GM23338 (cell line): ENCODE measurements around the gene PAX4. TPM values are rescaled to one million over a fixed set of nuclear protein-coding genes. Genes with fewer than 3 reads are reported as not detected.
A peak's percentile ranks its signal among the peaks of the same experiment; 100 is the strongest.

Experiments
- ATAC-seq: fragments of 200-7000 bp; cut with Tn5 transposase; 3 replicates; pipeline ENCODE4 v1.9.1; 2020
- DNase-seq: peaks from one replicate; pipeline ENCODE4 v3.0.0-alpha.2; 2015; ENCODE audit warnings: low spot score
- H2AFZ ChIP-seq: fragments of 200-600 bp; sonication (generic); 2 replicates; pipeline ENCODE4 v1.8.0; 2016; ENCODE audit warnings: antibody characterized with exemption, mild to moderate bottlenecking, moderate library complexity
- H3F3A ChIP-seq: fragments of 200-600 bp; sonication (generic); replicated peaks from 2 replicates; pipeline ENCODE4 v1.8.0; 2017; ENCODE audit warnings: antibody characterized with exemption, mixed run types, low read depth
- H3K27ac ChIP-seq: fragments of 200-600 bp; sonication (generic); 2 replicates; pipeline ENCODE4 v1.6.1; 2016; ENCODE audit warnings: low read depth
- H3K27me3 ChIP-seq: fragments of 200-600 bp; sonication (generic); 2 replicates; pipeline ENCODE4 v1.8.0; 2016; ENCODE audit warnings: mild to moderate bottlenecking, mixed run types, moderate library complexity; ENCODE audit not compliant: insufficient read depth
- H3K36me3 ChIP-seq: fragments of 200-600 bp; sonication (generic); 2 replicates; pipeline ENCODE4 v1.8.0; 2016; ENCODE audit warnings: mild to moderate bottlenecking; ENCODE audit not compliant: insufficient read depth
- H3K4me1 ChIP-seq: fragments of 200-600 bp; sonication (generic); 2 replicates; pipeline ENCODE4 v1.8.0; 2016; ENCODE audit warnings: mild to moderate bottlenecking, moderate library complexity; ENCODE audit not compliant: insufficient read depth
- H3K4me2 ChIP-seq: fragments of 200-600 bp; sonication (generic); 2 replicates; pipeline ENCODE4 v1.7.1; 2017; ENCODE audit warnings: mixed run types
- H3K4me3 ChIP-seq: fragments of 200-600 bp; sonication (generic); 2 replicates; pipeline ENCODE4 v1.6.1; 2016; ENCODE audit warnings: mixed run types
- H3K79me2 ChIP-seq: fragments of 200-600 bp; sonication (generic); replicated peaks from 2 replicates; pipeline ENCODE4 v1.8.0; 2017; ENCODE audit warnings: mild to moderate bottlenecking; ENCODE audit not compliant: insufficient read depth
- H3K9me2 ChIP-seq: fragments of 200-600 bp; sonication (generic); 2 replicates; pipeline ENCODE4 v1.8.0; 2017; ENCODE audit not compliant: insufficient read depth
- H4K20me1 ChIP-seq: fragments of 200-600 bp; sonication (generic); replicated peaks from 2 replicates; pipeline ENCODE4 v1.8.0; 2017; ENCODE audit warnings: mild to moderate bottlenecking; ENCODE audit not compliant: insufficient read depth
- H3K27ac Mint-ChIP-seq: 2 replicates; pipeline ENCODE4 v1.8.0; 2020; ENCODE audit warnings: inconsistent platforms, mild to moderate bottlenecking, moderate library complexity, mixed read lengths
- H3K27me3 Mint-ChIP-seq: 3 replicates; pipeline ENCODE4 v1.8.0; 2022; ENCODE audit warnings: low read depth, mild to moderate bottlenecking, moderate library complexity, mixed read lengths, inconsistent platforms; ENCODE audit not compliant: insufficient read depth, poor library complexity
- H3K36me3 Mint-ChIP-seq: 3 replicates; pipeline ENCODE4 v1.8.0; 2021; ENCODE audit warnings: low read depth, mild to moderate bottlenecking, inconsistent platforms, moderate library complexity, mixed read lengths
- H3K4me1 Mint-ChIP-seq: 3 replicates; pipeline ENCODE4 v1.8.0; 2020; ENCODE audit warnings: mild to moderate bottlenecking, inconsistent platforms, mixed read lengths
- H3K4me3 Mint-ChIP-seq: 3 replicates; pipeline ENCODE4 v1.8.0; 2021; ENCODE audit warnings: moderate library complexity, mild to moderate bottlenecking, inconsistent platforms, mixed read lengths
- H3K9me3 Mint-ChIP-seq: 3 replicates; pipeline ENCODE4 v1.8.0; 2020; ENCODE audit warnings: moderate library complexity, mild to moderate bottlenecking, inconsistent platforms, mixed read lengths
- CREB1 ChIP-seq: fragments of 250-450 bp; sonication (Bioruptor Pico); IDR thresholded peaks from 2 replicates; pipeline ENCODE4 v1.5.0; 2020; ENCODE audit warnings: low read depth, mild to moderate bottlenecking, moderate library complexity
- EZH2 ChIP-seq: fragments of 200-600 bp; sonication (generic); IDR thresholded peaks from one replicate; pipeline ENCODE4 v1.8.0; 2017; ENCODE audit warnings: antibody characterized with exemption, mild to moderate bottlenecking, low read depth; ENCODE audit not compliant: unreplicated experiment
- EZH2phosphoT487 ChIP-seq: fragments of 200-600 bp; sonication (generic); IDR thresholded peaks from one replicate; pipeline ENCODE4 v1.8.1; 2018; ENCODE audit warnings: antibody characterized with exemption; ENCODE audit not compliant: unreplicated experiment
- JUNB ChIP-seq: IDR thresholded peaks from one replicate; pipeline ENCODE4 v1.6.1; 2016; ENCODE audit warnings: antibody characterized with exemption; ENCODE audit not compliant: unreplicated experiment
- POLR2AphosphoS5 ChIP-seq: IDR thresholded peaks from 2 replicates; pipeline ENCODE4 v1.6.1; 2016; ENCODE audit warnings: antibody characterized with exemption, low read depth
- ZNF114 ChIP-seq: fragments of 250-450 bp; sonication (Bioruptor Pico); IDR thresholded peaks from 2 replicates; pipeline ENCODE4 v1.5.0; 2020; ENCODE audit warnings: mild to moderate bottlenecking, moderate library complexity
- ZNF331 ChIP-seq: fragments of 250-450 bp; sonication (Bioruptor Pico); IDR thresholded peaks from 2 replicates; pipeline ENCODE4 v1.5.0; 2020; ENCODE audit warnings: low read depth, mild to moderate bottlenecking, moderate library complexity
- polyA plus RNA-seq: library from polyadenylated mRNA; unstranded; fragments of >200 nt; fragmentation: Nextera tagmentation; extraction: Ambion mirVana; gene quantifications from 2 replicates; pipeline ENCODE4 v1.2.1, GENCODE V29; 2016
- total RNA-seq: library from RNA; depleted of rRNA; stranded (reverse); fragments of >200 nt; shearing (Covaris generic); gene quantifications from 2 replicates; pipeline ENCODE4 v1.2.3, GENCODE V29; 2014
- TF ChIP-seq, protein P1 (sequence below): IDR thresholded peaks from 2 replicates; pipeline ENCODE4 v1.6.1; 2016; ENCODE audit warnings: antibody characterized with exemption
- TF ChIP-seq, protein P2 (sequence below): IDR thresholded peaks from one replicate; pipeline ENCODE4 v1.6.1; 2018; ENCODE audit warnings: antibody characterized with exemption; ENCODE audit not compliant: unreplicated experiment
- TF ChIP-seq, protein P3 (sequence below), 2 experiments: fragments of 200-600 bp in 1 of 2; sonication (generic) in 1 of 2; conservative IDR thresholded peaks; 2 replicates each; pipeline versions ENCODE4 v1.5.1 to v1.6.1; 2016 to 2017; ENCODE audit warnings: antibody characterized with exemption in 2 of 2, low read depth in 2 of 2, mild to moderate bottlenecking in 2 of 2, moderate library complexity in 1 of 2

The PAX4 gene
- total and polyA plus RNA-seq, 2 experiments from 2014 or later = not detected

DNA sequence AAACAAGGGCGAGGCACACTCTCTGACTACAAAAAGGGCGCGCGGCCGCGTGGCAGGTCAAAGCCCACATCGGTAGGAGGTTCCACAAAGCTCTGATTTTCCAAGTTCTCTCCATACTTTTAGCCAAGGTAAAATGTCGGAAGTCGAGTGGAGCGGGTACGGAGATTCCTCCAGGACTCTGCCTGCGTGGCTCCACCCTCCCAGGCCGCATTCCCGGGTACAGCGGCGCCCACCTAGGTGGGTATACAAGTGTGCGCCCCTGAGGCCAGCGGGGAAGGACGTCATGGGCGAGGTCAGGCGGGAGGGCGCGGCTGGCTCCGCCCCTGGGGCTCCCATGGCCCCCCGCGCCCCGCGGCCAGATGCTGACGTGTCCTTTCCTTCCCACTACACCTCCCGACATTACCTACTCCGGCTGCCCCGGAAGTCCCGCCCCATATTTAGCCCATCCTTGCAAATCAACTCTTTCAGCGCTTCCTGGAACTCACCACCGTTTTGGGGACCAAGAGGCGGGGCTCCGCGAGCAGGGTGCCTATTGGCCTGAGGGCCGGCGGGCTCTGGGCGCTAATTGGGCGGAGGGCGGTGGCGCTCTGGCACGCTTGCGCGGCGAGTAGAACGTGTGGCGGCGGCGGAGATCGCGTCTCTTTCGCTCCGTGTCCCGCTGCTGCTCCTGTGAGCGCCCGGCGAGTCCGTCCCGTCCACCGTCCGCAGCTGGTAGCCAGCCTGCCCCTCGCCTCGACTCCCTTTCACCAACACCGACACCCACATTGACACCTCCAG lies 33.8 kb upstream of the PAX4 start, which contains the start of gene SND1:
SND1 (plus strand) TSS at position 639 of the 777 bp plus-strand sequence. CDS start 180 bp downstream, outside the sequence.
- Mint-ChIP-seq H3K4me1 (peaks cover 34% of the 10 kb centered on the region), H3K4me3 (no peak within 1 kb of the TSS; the same call in 1 of the 3 replicates), H3K27me3 (peaks cover 4% of the 10 kb centered on the region), H3K9me3 (no peaks in the 10 kb centered on the region; the same call in 2 of the 3 replicates), H3K27ac (peak within 1 kb of the TSS; percentile 99), H3K36me3 (peaks cover 12% of the 10 kb centered on the region)
- Histone ChIP-seq H3K4me3 (peak within 1 kb of the TSS; percentile 88), H3K79me2 (peaks cover 47% of the 10 kb centered on the region), H2AFZ (peak within 1 kb of the TSS; percentile 50), H3F3A (no peaks in the 10 kb centered on the region), H3K9me2 (no peaks in the 10 kb centered on the region), H3K4me2 (peak within 1 kb of the TSS; percentile 85), H3K36me3 (no peaks in the 10 kb centered on the region), H3K4me1 (peaks cover 41% of the 10 kb centered on the region), H3K27me3 (no peaks in the 10 kb centered on the region), H3K27ac (peak within 1 kb of the TSS; percentile 96), H4K20me1 (peaks cover 41% of the 10 kb centered on the region)
- DNase-seq (peak; percentile 99), ATAC-seq (peak; percentile 94)
- TF ChIP-seq CREB1 (CRISPR knock-in tag) (peak; percentile 88), POLR2AphosphoS5 (peak; percentile 83), JUNB (no peak)
- TF ChIP-seq, protein P1, sequence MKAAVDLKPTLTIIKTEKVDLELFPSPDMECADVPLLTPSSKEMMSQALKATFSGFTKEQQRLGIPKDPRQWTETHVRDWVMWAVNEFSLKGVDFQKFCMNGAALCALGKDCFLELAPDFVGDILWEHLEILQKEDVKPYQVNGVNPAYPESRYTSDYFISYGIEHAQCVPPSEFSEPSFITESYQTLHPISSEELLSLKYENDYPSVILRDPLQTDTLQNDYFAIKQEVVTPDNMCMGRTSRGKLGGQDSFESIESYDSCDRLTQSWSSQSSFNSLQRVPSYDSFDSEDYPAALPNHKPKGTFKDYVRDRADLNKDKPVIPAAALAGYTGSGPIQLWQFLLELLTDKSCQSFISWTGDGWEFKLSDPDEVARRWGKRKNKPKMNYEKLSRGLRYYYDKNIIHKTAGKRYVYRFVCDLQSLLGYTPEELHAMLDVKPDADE = 0 out of 2 replicates have a peak, but pooled peaks have one; percentile 6

- H4K20me1 ChIP-seq = peaks cover 34% of the 10 kb centered on the region
- no peaks in the 10 kb centered on the region for H3K9me2 ChIP-seq
- DNase-seq (peak; percentile 77), ATAC-seq (peak; percentile 42)
- H3K27me3 Mint-ChIP-seq = peaks cover 4% of the 10 kb centered on the region
- H3K36me3 ChIP-seq = no peaks in the 10 kb centered on the region
- H3K79me2 ChIP-seq = peaks cover 39% of the 10 kb centered on the region
- H3K4me2 ChIP-seq = peak overlapping the region; percentile 83
- peak overlapping the region; percentile 96 for H3K27ac ChIP-seq
- no peaks in the 10 kb centered on the region for H3K27me3 ChIP-seq
- peak overlapping the region; percentile 50 for H2AFZ ChIP-seq
- H3K27ac Mint-ChIP-seq = peak overlapping the region; percentile 99; the same call in 1 of the 2 replicates
- H3K4me1 ChIP-seq = peaks cover 36% of the 10 kb centered on the region
- peak overlapping the region; percentile 64 for H3K4me3 ChIP-seq
- peaks cover 12% of the 10 kb centered on the region for H3K36me3 Mint-ChIP-seq
- H3K4me1 Mint-ChIP-seq = peaks cover 34% of the 10 kb centered on the region
- H3K9me3 Mint-ChIP-seq = no peaks in the 10 kb centered on the region; the same call in 2 of the 3 replicates
- H3F3A ChIP-seq = no peaks in the 10 kb centered on the region
- no peak overlapping the region; the same call in 1 of the 3 replicates for H3K4me3 Mint-ChIP-seq
- TF ChIP-seq, protein P2, sequence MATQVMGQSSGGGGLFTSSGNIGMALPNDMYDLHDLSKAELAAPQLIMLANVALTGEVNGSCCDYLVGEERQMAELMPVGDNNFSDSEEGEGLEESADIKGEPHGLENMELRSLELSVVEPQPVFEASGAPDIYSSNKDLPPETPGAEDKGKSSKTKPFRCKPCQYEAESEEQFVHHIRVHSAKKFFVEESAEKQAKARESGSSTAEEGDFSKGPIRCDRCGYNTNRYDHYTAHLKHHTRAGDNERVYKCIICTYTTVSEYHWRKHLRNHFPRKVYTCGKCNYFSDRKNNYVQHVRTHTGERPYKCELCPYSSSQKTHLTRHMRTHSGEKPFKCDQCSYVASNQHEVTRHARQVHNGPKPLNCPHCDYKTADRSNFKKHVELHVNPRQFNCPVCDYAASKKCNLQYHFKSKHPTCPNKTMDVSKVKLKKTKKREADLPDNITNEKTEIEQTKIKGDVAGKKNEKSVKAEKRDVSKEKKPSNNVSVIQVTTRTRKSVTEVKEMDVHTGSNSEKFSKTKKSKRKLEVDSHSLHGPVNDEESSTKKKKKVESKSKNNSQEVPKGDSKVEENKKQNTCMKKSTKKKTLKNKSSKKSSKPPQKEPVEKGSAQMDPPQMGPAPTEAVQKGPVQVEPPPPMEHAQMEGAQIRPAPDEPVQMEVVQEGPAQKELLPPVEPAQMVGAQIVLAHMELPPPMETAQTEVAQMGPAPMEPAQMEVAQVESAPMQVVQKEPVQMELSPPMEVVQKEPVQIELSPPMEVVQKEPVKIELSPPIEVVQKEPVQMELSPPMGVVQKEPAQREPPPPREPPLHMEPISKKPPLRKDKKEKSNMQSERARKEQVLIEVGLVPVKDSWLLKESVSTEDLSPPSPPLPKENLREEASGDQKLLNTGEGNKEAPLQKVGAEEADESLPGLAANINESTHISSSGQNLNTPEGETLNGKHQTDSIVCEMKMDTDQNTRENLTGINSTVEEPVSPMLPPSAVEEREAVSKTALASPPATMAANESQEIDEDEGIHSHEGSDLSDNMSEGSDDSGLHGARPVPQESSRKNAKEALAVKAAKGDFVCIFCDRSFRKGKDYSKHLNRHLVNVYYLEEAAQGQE = no peak
- no peak for TF ChIP-seq CREB1 (CRISPR knock-in tag)
- no peak for TF ChIP-seq EZH2phosphoT487
- TF ChIP-seq, protein P3, sequence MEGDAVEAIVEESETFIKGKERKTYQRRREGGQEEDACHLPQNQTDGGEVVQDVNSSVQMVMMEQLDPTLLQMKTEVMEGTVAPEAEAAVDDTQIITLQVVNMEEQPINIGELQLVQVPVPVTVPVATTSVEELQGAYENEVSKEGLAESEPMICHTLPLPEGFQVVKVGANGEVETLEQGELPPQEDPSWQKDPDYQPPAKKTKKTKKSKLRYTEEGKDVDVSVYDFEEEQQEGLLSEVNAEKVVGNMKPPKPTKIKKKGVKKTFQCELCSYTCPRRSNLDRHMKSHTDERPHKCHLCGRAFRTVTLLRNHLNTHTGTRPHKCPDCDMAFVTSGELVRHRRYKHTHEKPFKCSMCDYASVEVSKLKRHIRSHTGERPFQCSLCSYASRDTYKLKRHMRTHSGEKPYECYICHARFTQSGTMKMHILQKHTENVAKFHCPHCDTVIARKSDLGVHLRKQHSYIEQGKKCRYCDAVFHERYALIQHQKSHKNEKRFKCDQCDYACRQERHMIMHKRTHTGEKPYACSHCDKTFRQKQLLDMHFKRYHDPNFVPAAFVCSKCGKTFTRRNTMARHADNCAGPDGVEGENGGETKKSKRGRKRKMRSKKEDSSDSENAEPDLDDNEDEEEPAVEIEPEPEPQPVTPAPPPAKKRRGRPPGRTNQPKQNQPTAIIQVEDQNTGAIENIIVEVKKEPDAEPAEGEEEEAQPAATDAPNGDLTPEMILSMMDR (conservative IDR thresholded peaks at IDR 0.05; ENCODE audit: low read depth in 2 of 2) = no peak
- no peak for TF ChIP-seq POLR2AphosphoS5
- no peak for TF ChIP-seq ZNF331 (CRISPR knock-in tag)
- TF ChIP-seq ZNF114 (CRISPR knock-in tag) = no peak
- TF ChIP-seq EZH2 = no peak
These were observed 33.1 kb upstream of the PAX4 start for GRCh38 chr7:127650847-127651555.
